HCT116 (cell line): ENCODE measurements around the gene SLC12A1. TPM values are rescaled to one million over a fixed set of nuclear protein-coding genes. Genes with fewer than 3 reads are reported as not detected.

ENCODE experiments used
- ATAC-seq: fragments of 200-7000 bp; cut with Tn5 transposase; 2 replicates; pipeline ENCODE4 v1.9.1; 2020; ENCODE audit warnings: mild to moderate bottlenecking, moderate library complexity
- BruUV-seq: library from RNA; stranded (reverse); fragments of 400-500 nt; replicated peaks from 2 replicates; lab custom pipeline; 2021; lab: Mats Ljungman, UMichigan
- CTCF ChIA-PET: fragments of 300-600 bp; sonication (Branson Sonifier 250); formaldehyde crosslinking; loops from one replicate; lab custom pipeline; 2021; ENCODE audit warnings: antibody characterized with exemption; lab: Charles Lee
- POLR2A ChIA-PET: fragments of 300-600, 350-600 bp; sonication (Branson Sonifier 250); formaldehyde crosslinking; loops from one replicate; lab custom pipeline; 2021; ENCODE audit warnings: antibody characterized with exemption; lab: Charles Lee
- RAD21 ChIA-PET, 2 experiments: fragments of 300-600 bp; sonication (Branson Sonifier 250); formaldehyde crosslinking; loops; one replicate each; lab custom pipeline; 2023; ENCODE audit warnings: low total read pairs in 2 of 2; ENCODE audit not compliant: uncharacterized antibody in 2 of 2, unreplicated experiment in 2 of 2, low non-redundant PET in 1 of 2; lab: Charles Lee
- DNase-seq: peaks from one replicate; pipeline ENCODE4 v3.0.0-alpha.2; 2010; ENCODE audit warnings: low read depth, low spot score
- H2AFZ ChIP-seq: fragments of 200-600 bp; shearing (Covaris generic), sonication (generic); 2 replicates; pipeline ENCODE4 v1.6.1; 2017; ENCODE audit warnings: low read depth, mixed run types, mixed read lengths, antibody characterized with exemption, low read length; ENCODE audit not compliant: poor library complexity, severe bottlenecking
- H3K27ac ChIP-seq: 2 replicates; pipeline ENCODE4 v1.5.1; 2012; ENCODE audit warnings: low read depth, low read length
- H3K27me3 ChIP-seq: fragments of 200-600 bp; sonication (generic); 2 replicates; pipeline ENCODE4 v1.6.1; 2016; ENCODE audit warnings: mixed run types, low read length, mixed read lengths; ENCODE audit not compliant: insufficient read depth
- H3K36me3 ChIP-seq, 2 experiments: fragments of 200-500 bp in 1 of 2; fragments of 200-600 bp in 1 of 2; sonication (Bioruptor generic) in 1 of 2; sonication (generic) in 1 of 2; 2 replicates each; pipeline versions ENCODE4 v1.5.1 to v1.6.1; 2014 to 2016; ENCODE audit warnings: low read length in 2 of 2, inconsistent platforms in 1 of 2, mixed read lengths in 1 of 2, mixed run types in 1 of 2; ENCODE audit not compliant: insufficient read depth in 2 of 2, control insufficient read depth in 1 of 2
- H3K4me1 ChIP-seq, 2 experiments: fragments of 200-600 bp in 1 of 2; sonication (generic) in 1 of 2; 2 replicates each; pipeline versions ENCODE4 v1.5.1 to v1.6.1; 2012 to 2017; ENCODE audit warnings: low read length in 2 of 2, inconsistent platforms in 1 of 2, mild to moderate bottlenecking in 1 of 2, mixed read lengths in 1 of 2, mixed run types in 1 of 2, moderate library complexity in 1 of 2; ENCODE audit not compliant: insufficient read depth in 2 of 2, control insufficient read depth in 1 of 2
- H3K4me2 ChIP-seq: fragments of 200-600 bp; sonication (generic); 2 replicates; pipeline ENCODE4 v1.6.1; 2017; ENCODE audit warnings: mixed run types, low read length, mixed read lengths
- H3K4me3 ChIP-seq, 2 experiments: fragments of 200-600 bp in 1 of 2; sonication (generic) in 1 of 2; replicated peaks in 1 of 2; 2 replicates each; pipeline ENCODE4 v1.5.1; 2011 to 2016; ENCODE audit warnings: low read length in 2 of 2, control low read depth in 1 of 2, low read depth in 1 of 2, mild to moderate bottlenecking in 1 of 2, mixed read lengths in 1 of 2, mixed run types in 1 of 2
- H3K79me2 ChIP-seq: fragments of 200-600 bp; sonication (generic); 2 replicates; pipeline ENCODE4 v1.6.1; 2017; ENCODE audit warnings: mild to moderate bottlenecking, mixed run types, low read length, moderate library complexity, mixed read lengths; ENCODE audit not compliant: insufficient read depth
- H3K9ac ChIP-seq: fragments of 200-600 bp; sonication (generic); 2 replicates; pipeline ENCODE4 v1.6.1; 2016; ENCODE audit warnings: low read length, mixed read lengths
- H3K9me2 ChIP-seq: fragments of 200-600 bp; sonication (generic), shearing (Covaris generic); 2 replicates; pipeline ENCODE4 v1.6.1; 2017; ENCODE audit warnings: mixed run types, mild to moderate bottlenecking, moderate library complexity; ENCODE audit not compliant: insufficient read depth
- H3K9me3 ChIP-seq, 2 experiments: fragments of 200-500 bp in 1 of 2; fragments of 200-600 bp in 1 of 2; sonication (Bioruptor generic) in 1 of 2; sonication (generic) in 1 of 2; 2 replicates each; pipeline ENCODE4 v1.6.1; 2014 to 2017; ENCODE audit warnings: low read length in 2 of 2, mixed read lengths in 2 of 2, inconsistent platforms in 1 of 2, low read depth in 1 of 2, mild to moderate bottlenecking in 1 of 2, mixed run types in 1 of 2, moderate library complexity in 1 of 2; ENCODE audit not compliant: control insufficient read depth in 1 of 2, insufficient read depth in 1 of 2
- H4K20me1 ChIP-seq: fragments of 200-600 bp; sonication (generic), shearing (Covaris generic); 2 replicates; pipeline ENCODE4 v1.6.1; 2017; ENCODE audit warnings: mixed run types, mild to moderate bottlenecking, moderate library complexity; ENCODE audit not compliant: insufficient read depth
- EZH2phosphoT487 ChIP-seq: fragments of 200-600 bp; IDR thresholded peaks from 2 replicates; pipeline ENCODE4 v1.6.1; 2018; ENCODE audit warnings: antibody characterized with exemption, borderline replicate concordance
- JUND ChIP-seq: IDR thresholded peaks from 2 replicates; pipeline ENCODE4 v1.6.1; 2012
- MAX ChIP-seq: IDR thresholded peaks from 2 replicates; pipeline ENCODE4 v1.6.1; 2012
- intact Hi-C: fragments of 100-400 bp; cut with micrococcal nuclease; formaldehyde crosslinking; loops from 2 replicates; pipeline ENCODE4 v1.10.0; 2022
- total RNA-seq: library from RNA; stranded (reverse); gene quantifications from one replicate; pipeline ENCODE4 v1.2.1, GENCODE V29; 2021; ENCODE audit not compliant: unreplicated experiment
- TF ChIP-seq, protein P1 (sequence below), 3 experiments: fragments of 200-600 bp in 1 of 3; sonication (generic) in 1 of 3; IDR thresholded peaks in 2 of 3; conservative IDR thresholded peaks in 1 of 3; 2 replicates each; pipeline ENCODE4 v1.5.1; 2012 to 2017; ENCODE audit warnings: low read depth in 2 of 3, low read length in 2 of 3, antibody characterized with exemption in 1 of 3, borderline replicate concordance in 1 of 3, control low read depth in 1 of 3, mild to moderate bottlenecking in 1 of 3, mixed read lengths in 1 of 3, mixed run types in 1 of 3, moderate library complexity in 1 of 3; ENCODE audit not compliant: insufficient read depth in 1 of 3
- TF ChIP-seq, protein P2 (sequence below): IDR thresholded peaks from 2 replicates; pipeline ENCODE4 v1.6.1; 2011; ENCODE audit warnings: mild to moderate bottlenecking, low read length, moderate library complexity; ENCODE audit not compliant: insufficient replicate concordance; ENCODE audit errors: extremely low read depth

SLC12A1 gene
- total RNA-seq, 1 experiment from 2014 or later = not detected

DNA sequence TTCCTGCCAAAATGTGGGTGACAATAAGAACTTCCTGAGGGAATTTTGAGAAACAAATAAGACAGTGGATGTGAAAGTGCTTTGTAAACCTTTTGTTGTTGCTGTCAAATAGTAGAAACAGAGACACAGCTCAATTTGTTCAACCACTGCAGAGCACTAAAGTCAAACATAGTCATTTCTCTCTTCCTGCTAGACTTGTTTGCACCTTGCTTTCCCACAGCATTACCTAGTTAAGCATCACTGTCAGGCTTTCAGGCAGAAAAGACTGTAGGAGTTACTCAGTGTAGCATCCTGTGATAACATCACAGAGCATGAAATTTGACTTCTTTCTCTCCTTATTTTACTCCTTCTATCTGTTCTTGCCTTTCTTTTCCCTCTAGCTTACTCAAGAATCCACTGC lies 27.1 kb downstream of the SLC12A1 start:
- no peak overlapping the region for H3K4me3 ChIP-seq
- H3K9me3 ChIP-seq = no peaks in the 10 kb centered on the region
- no peak overlapping the region for H2AFZ ChIP-seq
- H3K27me3 ChIP-seq = peaks cover 15% of the 10 kb centered on the region; the same call in 1 of the 2 replicates
- no peaks in the 10 kb centered on the region for H4K20me1 ChIP-seq
- no peaks in the 10 kb centered on the region for H3K36me3 ChIP-seq
- no TSS peak for BruUV-seq
- no peaks in the 10 kb centered on the region for H3K9me2 ChIP-seq
- no peak for TF ChIP-seq JUND
- TF ChIP-seq, protein P1, sequence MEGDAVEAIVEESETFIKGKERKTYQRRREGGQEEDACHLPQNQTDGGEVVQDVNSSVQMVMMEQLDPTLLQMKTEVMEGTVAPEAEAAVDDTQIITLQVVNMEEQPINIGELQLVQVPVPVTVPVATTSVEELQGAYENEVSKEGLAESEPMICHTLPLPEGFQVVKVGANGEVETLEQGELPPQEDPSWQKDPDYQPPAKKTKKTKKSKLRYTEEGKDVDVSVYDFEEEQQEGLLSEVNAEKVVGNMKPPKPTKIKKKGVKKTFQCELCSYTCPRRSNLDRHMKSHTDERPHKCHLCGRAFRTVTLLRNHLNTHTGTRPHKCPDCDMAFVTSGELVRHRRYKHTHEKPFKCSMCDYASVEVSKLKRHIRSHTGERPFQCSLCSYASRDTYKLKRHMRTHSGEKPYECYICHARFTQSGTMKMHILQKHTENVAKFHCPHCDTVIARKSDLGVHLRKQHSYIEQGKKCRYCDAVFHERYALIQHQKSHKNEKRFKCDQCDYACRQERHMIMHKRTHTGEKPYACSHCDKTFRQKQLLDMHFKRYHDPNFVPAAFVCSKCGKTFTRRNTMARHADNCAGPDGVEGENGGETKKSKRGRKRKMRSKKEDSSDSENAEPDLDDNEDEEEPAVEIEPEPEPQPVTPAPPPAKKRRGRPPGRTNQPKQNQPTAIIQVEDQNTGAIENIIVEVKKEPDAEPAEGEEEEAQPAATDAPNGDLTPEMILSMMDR (IDR thresholded peaks at IDR 0.05 in 2 of 3, conservative IDR thresholded peaks at IDR 0.05 in 1 of 3; ENCODE audit: borderline replicate concordance in 1 of 3, insufficient read depth in 1 of 3, low read depth in 2 of 3, low read length in 2 of 3) = no peak
- no peak for TF ChIP-seq MAX
- TF ChIP-seq EZH2phosphoT487 = no peak
- TF ChIP-seq, protein P2, sequence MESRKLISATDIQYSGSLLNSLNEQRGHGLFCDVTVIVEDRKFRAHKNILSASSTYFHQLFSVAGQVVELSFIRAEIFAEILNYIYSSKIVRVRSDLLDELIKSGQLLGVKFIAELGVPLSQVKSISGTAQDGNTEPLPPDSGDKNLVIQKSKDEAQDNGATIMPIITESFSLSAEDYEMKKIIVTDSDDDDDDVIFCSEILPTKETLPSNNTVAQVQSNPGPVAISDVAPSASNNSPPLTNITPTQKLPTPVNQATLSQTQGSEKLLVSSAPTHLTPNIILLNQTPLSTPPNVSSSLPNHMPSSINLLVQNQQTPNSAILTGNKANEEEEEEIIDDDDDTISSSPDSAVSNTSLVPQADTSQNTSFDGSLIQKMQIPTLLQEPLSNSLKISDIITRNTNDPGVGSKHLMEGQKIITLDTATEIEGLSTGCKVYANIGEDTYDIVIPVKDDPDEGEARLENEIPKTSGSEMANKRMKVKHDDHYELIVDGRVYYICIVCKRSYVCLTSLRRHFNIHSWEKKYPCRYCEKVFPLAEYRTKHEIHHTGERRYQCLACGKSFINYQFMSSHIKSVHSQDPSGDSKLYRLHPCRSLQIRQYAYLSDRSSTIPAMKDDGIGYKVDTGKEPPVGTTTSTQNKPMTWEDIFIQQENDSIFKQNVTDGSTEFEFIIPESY = no peak
- TF ChIP-seq, all 23 proteins: peak for 0
- ChIA-PET RAD21 (no interaction called here), POLR2A (no interaction called here), CTCF (no interaction called here)
- Histone ChIP-seq H3K4me2 (no peak overlapping the region), H3K9ac (no peak overlapping the region), H3K4me1 (no peaks in the 10 kb centered on the region), H3K79me2 (no peaks in the 10 kb centered on the region), H3K27ac (no peak overlapping the region)
- no peak for ATAC-seq
- DNase-seq = no peak
- intact Hi-C loops = no loop called here
